Lung (tissue), 12 donors: ENCODE measurements around the gene ELF2. TPM values are rescaled to one million over a fixed set of nuclear protein-coding genes. Genes with fewer than 3 reads are reported as not detected.
"Not testable (repeated sequence)": the region's sequence is repeated elsewhere in the genome, so short reads cannot be mapped to it uniquely, and the experiment has no call there.

ENCODE experiments used
- ATAC-seq: fragments of 200-7000 bp; cut with Tn5 transposase; one replicate; pipeline ENCODE4 v1.9.1; 2020; ENCODE audit warnings: moderate number of reproducible peaks; ENCODE audit not compliant: insufficient read depth, low FRiP score
- DNase-seq, 3 donors: peaks; one replicate each; pipeline ENCODE4 v3.0.0-alpha.2; 2013 to 2017
- H3K27ac ChIP-seq, 2 donors: one replicate each; pipeline ENCODE4 v1.5.1; 2013; ENCODE audit warnings: mild to moderate bottlenecking in 2 of 2, moderate library complexity in 2 of 2, control low read depth in 1 of 2, inconsistent platforms in 1 of 2, low read depth in 1 of 2, low read length in 1 of 2
- H3K27me3 ChIP-seq, 3 donors: one replicate each; pipeline ENCODE4 v1.5.1; 2013; ENCODE audit warnings: low read length in 2 of 3; ENCODE audit not compliant: control insufficient read depth in 3 of 3, insufficient read depth in 3 of 3
- H3K36me3 ChIP-seq, 4 donors: one replicate each; pipeline ENCODE4 v1.5.1; 2013; ENCODE audit warnings: low read length in 4 of 4, mild to moderate bottlenecking in 1 of 4, moderate library complexity in 1 of 4; ENCODE audit not compliant: control insufficient read depth in 4 of 4, insufficient read depth in 4 of 4
- H3K4me1 ChIP-seq, 5 donors: one replicate each; pipeline ENCODE4 v1.5.1; 2013; ENCODE audit warnings: low read length in 5 of 5, mild to moderate bottlenecking in 2 of 5, moderate library complexity in 1 of 5; ENCODE audit not compliant: control insufficient read depth in 5 of 5, insufficient read depth in 5 of 5
- H3K4me3 ChIP-seq: one replicate; pipeline ENCODE4 v1.5.1; 2013; ENCODE audit warnings: mild to moderate bottlenecking, control low read depth, moderate library complexity
- H3K9ac ChIP-seq, 2 donors: one replicate each; pipeline ENCODE4 v1.5.1; 2013; ENCODE audit warnings: low read length in 2 of 2, control low read depth in 1 of 2; ENCODE audit not compliant: insufficient read depth in 1 of 2
- H3K9me3 ChIP-seq, 4 donors: one replicate each; pipeline ENCODE4 v1.5.1; 2013; ENCODE audit warnings: low read length in 3 of 4, mild to moderate bottlenecking in 1 of 4, moderate library complexity in 1 of 4; ENCODE audit not compliant: control insufficient read depth in 4 of 4, insufficient read depth in 3 of 4
- WGBS, 2 donors: extraction: QIAGEN DNeasy Blood & Tissue Kit; methylation state at CpG; one replicate each; pipeline ENCODE4 v1.1.7; 2013; 5-methylcytosine and 5-hydroxymethylcytosine counted together
- polyA plus RNA-seq, 2 donors: library from polyadenylated mRNA; stranded (reverse); fragments of 200-250 nt; gene quantifications; one replicate each; pipeline ENCODE4 v1.2.1, GENCODE V29; 2013
- total RNA-seq, 2 donors: library from RNA; depleted of rRNA in 1 of 2; stranded (reverse); fragments of >200 nt in 1 of 2; gene quantifications; one replicate each; pipeline ENCODE4 v1.2.1, GENCODE V29; 2014 to 2021
- TF ChIP-seq, protein P1 (sequence below): IDR thresholded peaks from 2 replicates; pipeline ENCODE4 v1.5.1; 2012; ENCODE audit warnings: mild to moderate bottlenecking; ENCODE audit errors: control extremely low read depth, extremely low read depth
- donor health status: control.
- donor health status: control.
- donor health status: Bipolar disorder and iron deficiency.
- donor health status: healthy.
- donor health status: DM: yes; HTN: yes; CAD: no.

The ELF2 gene
- total and polyA plus RNA-seq, 4 donors: 11.6 to 101 (median 28.7) TPM

DNA sequence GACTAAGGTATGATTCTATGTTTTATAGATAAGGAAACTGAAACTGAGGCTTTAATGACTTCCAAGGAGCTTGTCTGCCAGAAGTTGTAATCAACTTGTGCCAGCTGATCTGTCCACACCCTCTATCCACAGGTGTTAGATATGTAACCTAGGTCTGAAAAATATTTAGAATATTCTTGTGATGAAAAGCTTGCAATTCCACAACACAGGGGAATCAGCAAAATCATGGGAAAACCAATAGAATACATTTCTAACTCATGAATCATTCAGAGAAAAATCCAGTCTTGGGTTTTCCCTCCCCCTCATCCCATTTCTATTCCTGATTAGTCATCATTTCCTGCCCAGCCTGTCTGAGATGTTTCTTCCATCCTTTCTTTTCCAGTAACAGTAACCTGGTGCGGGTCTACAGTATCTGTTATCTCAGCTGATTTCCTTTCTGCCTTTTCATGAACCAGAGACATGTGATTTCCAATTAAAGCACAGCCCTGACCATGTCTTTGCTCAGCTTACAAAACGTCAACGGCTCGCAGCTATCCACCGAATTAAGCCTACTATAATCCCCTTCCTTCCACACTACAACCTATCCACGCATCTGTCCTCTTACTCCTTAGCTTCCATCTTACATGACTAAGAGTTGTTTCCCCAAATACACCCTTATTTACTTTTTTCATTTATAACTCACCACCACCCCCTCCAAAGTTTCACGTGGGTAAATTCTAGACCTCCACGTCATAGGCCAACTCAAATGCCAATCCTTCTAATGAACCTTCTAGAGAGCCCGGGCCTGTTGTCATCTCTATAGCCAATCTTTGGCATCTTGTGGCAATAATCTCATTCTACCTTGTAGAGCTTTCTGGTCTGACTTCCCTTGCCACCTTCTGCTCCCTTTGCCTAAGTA, 162.4 kb downstream of the ELF2 start:
- H3K9me3 ChIP-seq: no peaks in the 10 kb centered on the region
- peak in 2 of 3 donors; percentile 38 to 40 for DNase-seq
- peak; percentile 1 for ATAC-seq
- H3K27ac ChIP-seq: peak overlapping the region; percentile 84 to 98
- peak overlapping the region; percentile 57 to 75 for H3K9ac ChIP-seq
- H3K36me3 ChIP-seq: no peaks in the 10 kb centered on the region
- TF ChIP-seq, protein P1, sequence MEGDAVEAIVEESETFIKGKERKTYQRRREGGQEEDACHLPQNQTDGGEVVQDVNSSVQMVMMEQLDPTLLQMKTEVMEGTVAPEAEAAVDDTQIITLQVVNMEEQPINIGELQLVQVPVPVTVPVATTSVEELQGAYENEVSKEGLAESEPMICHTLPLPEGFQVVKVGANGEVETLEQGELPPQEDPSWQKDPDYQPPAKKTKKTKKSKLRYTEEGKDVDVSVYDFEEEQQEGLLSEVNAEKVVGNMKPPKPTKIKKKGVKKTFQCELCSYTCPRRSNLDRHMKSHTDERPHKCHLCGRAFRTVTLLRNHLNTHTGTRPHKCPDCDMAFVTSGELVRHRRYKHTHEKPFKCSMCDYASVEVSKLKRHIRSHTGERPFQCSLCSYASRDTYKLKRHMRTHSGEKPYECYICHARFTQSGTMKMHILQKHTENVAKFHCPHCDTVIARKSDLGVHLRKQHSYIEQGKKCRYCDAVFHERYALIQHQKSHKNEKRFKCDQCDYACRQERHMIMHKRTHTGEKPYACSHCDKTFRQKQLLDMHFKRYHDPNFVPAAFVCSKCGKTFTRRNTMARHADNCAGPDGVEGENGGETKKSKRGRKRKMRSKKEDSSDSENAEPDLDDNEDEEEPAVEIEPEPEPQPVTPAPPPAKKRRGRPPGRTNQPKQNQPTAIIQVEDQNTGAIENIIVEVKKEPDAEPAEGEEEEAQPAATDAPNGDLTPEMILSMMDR: no peak
- peaks cover 7 to 20% (median 10%) of the 10 kb centered on the region in 5 donors for H3K4me1 ChIP-seq
- WGBS, 2 donors: 20 to 31% methylated on average over 9 of the region's 9 CpGs
- H3K27me3 ChIP-seq: no peaks in the 10 kb centered on the region
- peak overlapping the region; percentile 11 for H3K4me3 ChIP-seq

DNA sequence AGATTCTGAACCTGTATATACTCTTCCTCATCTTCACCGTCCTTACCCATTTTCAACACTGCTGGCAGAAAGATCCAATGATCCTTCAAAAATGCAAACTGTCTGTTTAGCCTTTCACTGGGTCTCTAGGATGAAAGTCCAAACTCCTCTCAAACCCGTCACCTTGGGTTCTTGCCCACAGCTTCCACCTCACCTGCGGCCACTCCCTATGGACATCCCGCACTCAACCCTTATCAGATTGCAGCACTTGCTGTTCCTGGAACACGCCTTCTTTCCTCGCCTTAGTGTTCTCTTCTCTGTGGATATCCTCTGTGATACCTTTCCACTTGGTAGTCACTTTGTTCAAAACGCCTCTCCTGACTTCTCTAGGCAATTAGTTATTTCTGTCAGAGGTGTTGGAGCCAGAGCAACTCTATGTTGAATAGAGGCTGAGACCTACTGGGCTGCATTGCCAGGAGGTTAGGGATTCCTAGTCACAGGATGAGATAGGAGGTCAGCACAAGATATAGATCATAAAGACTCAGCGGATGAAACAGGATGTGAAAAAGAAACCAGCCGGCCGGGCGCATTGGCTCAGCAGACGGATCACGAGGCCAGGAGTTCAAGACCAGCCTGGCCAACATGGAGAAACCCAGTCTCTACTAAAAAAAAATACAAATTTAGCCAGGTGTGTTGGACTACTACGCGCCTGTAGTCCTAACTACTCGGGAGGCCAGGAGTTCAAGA, 165.6 kb downstream of the ELF2 start:
- Histone ChIP-seq H3K27me3 (no peaks in the 10 kb centered on the region), H3K9me3 (no peaks in the 10 kb centered on the region), H3K4me1 (peaks cover 0 to 6% (median 5%) of the 10 kb centered on the region in 5 donors), H3K4me3 (no peak overlapping the region), H3K9ac (no peak overlapping the region), H3K27ac (no peak overlapping the region), H3K36me3 (no peaks in the 10 kb centered on the region)
- ATAC-seq (no peak), DNase-seq (no peak)
- TF ChIP-seq, protein P1: no peak
- 85 to 88% methylated on average over 16 of the region's 16 CpGs for WGBS, 2 donors

DNA sequence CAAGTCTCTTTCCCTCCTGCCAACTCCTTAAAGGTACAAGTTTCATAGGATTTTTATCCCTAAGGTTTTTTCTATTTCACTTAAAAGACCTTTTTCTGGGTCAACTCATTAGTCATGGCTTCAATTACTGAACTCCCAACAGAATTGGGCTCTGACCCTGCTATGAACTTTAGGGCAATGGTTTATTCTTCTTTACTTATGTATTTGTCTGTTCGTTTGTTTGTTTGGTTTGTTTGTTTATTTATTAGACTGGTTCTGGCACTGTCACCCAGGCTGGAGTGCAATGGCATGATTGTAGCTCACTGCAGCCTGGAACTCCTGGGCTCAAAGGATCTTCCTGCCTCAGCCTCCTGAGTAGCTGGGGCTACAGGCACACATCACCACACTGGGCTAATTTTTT, 167.3 kb downstream of the ELF2 start:
- DNase-seq (no peak), ATAC-seq (no peak)
- Histone ChIP-seq H3K36me3 (no peaks in the 10 kb centered on the region), H3K27ac (no peak overlapping the region), H3K4me3 (no peak overlapping the region), H3K9ac (no peak overlapping the region), H3K9me3 (no peaks in the 10 kb centered on the region), H3K27me3 (no peaks in the 10 kb centered on the region), H3K4me1 (peaks cover 0 to 2% (median 0%) of the 10 kb centered on the region in 5 donors)
- 46 to 77% methylated on average over 1 of the region's 1 CpG for WGBS, 2 donors
- TF ChIP-seq, protein P1: no peak

DNA sequence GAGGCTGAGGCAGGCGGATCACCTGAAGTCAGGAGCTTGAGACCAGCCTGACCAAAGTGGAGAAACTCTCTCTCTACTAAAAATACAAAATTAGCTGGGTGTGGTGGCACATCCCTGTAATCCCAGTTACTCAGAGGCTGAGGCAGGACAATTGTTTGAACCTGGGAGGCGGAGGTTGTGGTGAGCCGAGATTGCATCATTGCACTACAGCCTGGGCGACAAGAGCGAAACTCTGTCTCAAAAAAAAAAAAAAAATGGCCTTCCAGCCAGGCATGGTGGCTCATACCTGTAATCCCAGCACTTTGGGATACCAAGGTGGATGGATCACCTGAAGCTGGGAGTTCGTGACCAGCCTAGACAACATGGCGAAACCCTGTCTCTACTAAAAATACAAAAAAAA, 168.7 kb downstream of the ELF2 start:
- not testable (repeated sequence) for H3K36me3 ChIP-seq, H3K27ac ChIP-seq, H3K4me3 ChIP-seq, H3K4me1 ChIP-seq, H3K27me3 ChIP-seq, H3K9ac ChIP-seq, ATAC-seq, H3K9me3 ChIP-seq, DNase-seq
- WGBS, 2 donors: 73 to 92% methylated on average over 7 of the region's 7 CpGs
